GM23338 (cell line): ENCODE data around the gene EXOC3L1. TPM values are rescaled to one million over a fixed set of nuclear protein-coding genes. Genes with fewer than 3 reads are reported as not detected.

ENCODE experiments used
- ATAC-seq: fragments of 200-7000 bp; cut with Tn5 transposase; 3 replicates; pipeline ENCODE4 v1.9.1; 2020
- DNase-seq: peaks from one replicate; pipeline ENCODE4 v3.0.0-alpha.2; 2015; ENCODE audit warnings: low spot score
- H2AFZ ChIP-seq: fragments of 200-600 bp; sonication (generic); 2 replicates; pipeline ENCODE4 v1.8.0; 2016; ENCODE audit warnings: antibody characterized with exemption, mild to moderate bottlenecking, moderate library complexity
- H3F3A ChIP-seq: fragments of 200-600 bp; sonication (generic); replicated peaks from 2 replicates; pipeline ENCODE4 v1.8.0; 2017; ENCODE audit warnings: antibody characterized with exemption, mixed run types, low read depth
- H3K27ac ChIP-seq: fragments of 200-600 bp; sonication (generic); 2 replicates; pipeline ENCODE4 v1.6.1; 2016; ENCODE audit warnings: low read depth
- H3K27me3 ChIP-seq: fragments of 200-600 bp; sonication (generic); 2 replicates; pipeline ENCODE4 v1.8.0; 2016; ENCODE audit warnings: mild to moderate bottlenecking, mixed run types, moderate library complexity; ENCODE audit not compliant: insufficient read depth
- H3K36me3 ChIP-seq: fragments of 200-600 bp; sonication (generic); 2 replicates; pipeline ENCODE4 v1.8.0; 2016; ENCODE audit warnings: mild to moderate bottlenecking; ENCODE audit not compliant: insufficient read depth
- H3K4me1 ChIP-seq: fragments of 200-600 bp; sonication (generic); 2 replicates; pipeline ENCODE4 v1.8.0; 2016; ENCODE audit warnings: mild to moderate bottlenecking, moderate library complexity; ENCODE audit not compliant: insufficient read depth
- H3K4me2 ChIP-seq: fragments of 200-600 bp; sonication (generic); 2 replicates; pipeline ENCODE4 v1.7.1; 2017; ENCODE audit warnings: mixed run types
- H3K4me3 ChIP-seq: fragments of 200-600 bp; sonication (generic); 2 replicates; pipeline ENCODE4 v1.6.1; 2016; ENCODE audit warnings: mixed run types
- H3K79me2 ChIP-seq: fragments of 200-600 bp; sonication (generic); replicated peaks from 2 replicates; pipeline ENCODE4 v1.8.0; 2017; ENCODE audit warnings: mild to moderate bottlenecking; ENCODE audit not compliant: insufficient read depth
- H3K9me2 ChIP-seq: fragments of 200-600 bp; sonication (generic); 2 replicates; pipeline ENCODE4 v1.8.0; 2017; ENCODE audit not compliant: insufficient read depth
- H4K20me1 ChIP-seq: fragments of 200-600 bp; sonication (generic); replicated peaks from 2 replicates; pipeline ENCODE4 v1.8.0; 2017; ENCODE audit warnings: mild to moderate bottlenecking; ENCODE audit not compliant: insufficient read depth
- H3K27ac Mint-ChIP-seq: 2 replicates; pipeline ENCODE4 v1.8.0; 2020; ENCODE audit warnings: inconsistent platforms, mild to moderate bottlenecking, moderate library complexity, mixed read lengths
- H3K27me3 Mint-ChIP-seq: 3 replicates; pipeline ENCODE4 v1.8.0; 2022; ENCODE audit warnings: low read depth, mild to moderate bottlenecking, moderate library complexity, mixed read lengths, inconsistent platforms; ENCODE audit not compliant: insufficient read depth, poor library complexity
- H3K36me3 Mint-ChIP-seq: 3 replicates; pipeline ENCODE4 v1.8.0; 2021; ENCODE audit warnings: low read depth, mild to moderate bottlenecking, inconsistent platforms, moderate library complexity, mixed read lengths
- H3K4me1 Mint-ChIP-seq: 3 replicates; pipeline ENCODE4 v1.8.0; 2020; ENCODE audit warnings: mild to moderate bottlenecking, inconsistent platforms, mixed read lengths
- H3K4me3 Mint-ChIP-seq: 3 replicates; pipeline ENCODE4 v1.8.0; 2021; ENCODE audit warnings: moderate library complexity, mild to moderate bottlenecking, inconsistent platforms, mixed read lengths
- H3K9me3 Mint-ChIP-seq: 3 replicates; pipeline ENCODE4 v1.8.0; 2020; ENCODE audit warnings: moderate library complexity, mild to moderate bottlenecking, inconsistent platforms, mixed read lengths
- CREB1 ChIP-seq: fragments of 250-450 bp; sonication (Bioruptor Pico); IDR thresholded peaks from 2 replicates; pipeline ENCODE4 v1.5.0; 2020; ENCODE audit warnings: low read depth, mild to moderate bottlenecking, moderate library complexity
- CTCF ChIP-seq, 2 experiments: fragments of 200-600 bp in 1 of 2; sonication (generic) in 1 of 2; conservative IDR thresholded peaks; 2 replicates each; pipeline versions ENCODE4 v1.5.1 to v1.6.1; 2016 to 2017; ENCODE audit warnings: antibody characterized with exemption in 2 of 2, low read depth in 2 of 2, mild to moderate bottlenecking in 2 of 2, moderate library complexity in 1 of 2
- ETS1 ChIP-seq: IDR thresholded peaks from 2 replicates; pipeline ENCODE4 v1.6.1; 2016; ENCODE audit warnings: antibody characterized with exemption
- EZH2 ChIP-seq: fragments of 200-600 bp; sonication (generic); IDR thresholded peaks from one replicate; pipeline ENCODE4 v1.8.0; 2017; ENCODE audit warnings: antibody characterized with exemption, mild to moderate bottlenecking, low read depth; ENCODE audit not compliant: unreplicated experiment
- EZH2phosphoT487 ChIP-seq: fragments of 200-600 bp; sonication (generic); IDR thresholded peaks from one replicate; pipeline ENCODE4 v1.8.1; 2018; ENCODE audit warnings: antibody characterized with exemption; ENCODE audit not compliant: unreplicated experiment
- JUNB ChIP-seq: IDR thresholded peaks from one replicate; pipeline ENCODE4 v1.6.1; 2016; ENCODE audit warnings: antibody characterized with exemption; ENCODE audit not compliant: unreplicated experiment
- NANOG ChIP-seq: IDR thresholded peaks from 2 replicates; pipeline ENCODE4 v1.6.1; 2016; ENCODE audit warnings: antibody characterized with exemption, borderline replicate concordance
- REST ChIP-seq: IDR thresholded peaks from one replicate; pipeline ENCODE4 v1.6.1; 2018; ENCODE audit warnings: antibody characterized with exemption; ENCODE audit not compliant: unreplicated experiment
- STAT1 ChIP-seq: IDR thresholded peaks from one replicate; pipeline ENCODE4 v1.6.1; 2016; ENCODE audit warnings: antibody characterized with exemption; ENCODE audit not compliant: unreplicated experiment
- ZNF114 ChIP-seq: fragments of 250-450 bp; sonication (Bioruptor Pico); IDR thresholded peaks from 2 replicates; pipeline ENCODE4 v1.5.0; 2020; ENCODE audit warnings: mild to moderate bottlenecking, moderate library complexity
- ZNF331 ChIP-seq: fragments of 250-450 bp; sonication (Bioruptor Pico); IDR thresholded peaks from 2 replicates; pipeline ENCODE4 v1.5.0; 2020; ENCODE audit warnings: low read depth, mild to moderate bottlenecking, moderate library complexity
- polyA plus RNA-seq: library from polyadenylated mRNA; unstranded; fragments of >200 nt; fragmentation: Nextera tagmentation; extraction: Ambion mirVana; gene quantifications from 2 replicates; pipeline ENCODE4 v1.2.1, GENCODE V29; 2016
- total RNA-seq: library from RNA; depleted of rRNA; stranded (reverse); fragments of >200 nt; shearing (Covaris generic); gene quantifications from 2 replicates; pipeline ENCODE4 v1.2.3, GENCODE V29; 2014

The EXOC3L1 gene
- total and polyA plus RNA-seq, 2 experiments from 2014 or later, result 1.1 to 2.3 TPM

GRCh38 chr16:67213197-67214019 lies 23.5 kb upstream of the EXOC3L1 start:
- no peaks in the 10 kb centered on the region for H3K9me3 Mint-ChIP-seq
- TF ChIP-seq ETS1, result no peak
- no peak for TF ChIP-seq REST
- no peak for TF ChIP-seq EZH2
- no peak for TF ChIP-seq ZNF114 (CRISPR knock-in tag)
- TF ChIP-seq EZH2phosphoT487, result no peak
- no peak for TF ChIP-seq ZNF331 (CRISPR knock-in tag)
- no peak for TF ChIP-seq JUNB
- no peak for TF ChIP-seq STAT1
- no peaks in the 10 kb centered on the region for H3K79me2 ChIP-seq
- no peaks in the 10 kb centered on the region; the same call in 1 of the 2 replicates for H4K20me1 ChIP-seq
- H3K4me1 Mint-ChIP-seq, result peaks cover 2% of the 10 kb centered on the region; the same call in 2 of the 3 replicates
- no peak overlapping the region for H2AFZ ChIP-seq
- H3K4me3 ChIP-seq, result no peak overlapping the region
- H3K36me3 ChIP-seq, result no peaks in the 10 kb centered on the region
- H3K4me1 ChIP-seq, result no peaks in the 10 kb centered on the region
- no peak for ATAC-seq
- H3K27ac ChIP-seq, result no peak overlapping the region
- H3K27me3 Mint-ChIP-seq, result peaks cover 18% of the 10 kb centered on the region
- no peaks in the 10 kb centered on the region for H3K27me3 ChIP-seq
- no peaks in the 10 kb centered on the region for H3K9me2 ChIP-seq
- DNase-seq, result no peak
- H3F3A ChIP-seq, result no peaks in the 10 kb centered on the region
- no peaks in the 10 kb centered on the region for H3K36me3 Mint-ChIP-seq
- H3K27ac Mint-ChIP-seq, result no peak overlapping the region
- no peak overlapping the region for H3K4me2 ChIP-seq
- H3K4me3 Mint-ChIP-seq, result no peak overlapping the region

- Histone ChIP-seq H4K20me1 (no peaks in the 10 kb centered on the region; the same call in 1 of the 2 replicates), H3K79me2 (no peaks in the 10 kb centered on the region), H3K4me3 (no peak overlapping the region), H2AFZ (no peak overlapping the region), H3K4me2 (no peak overlapping the region), H3F3A (no peaks in the 10 kb centered on the region), H3K27ac (no peak overlapping the region), H3K9me2 (no peaks in the 10 kb centered on the region), H3K27me3 (no peaks in the 10 kb centered on the region), H3K36me3 (no peaks in the 10 kb centered on the region), H3K4me1 (no peaks in the 10 kb centered on the region)
- no peak overlapping the region for H3K4me3 Mint-ChIP-seq
- ATAC-seq (no peak), DNase-seq (no peak)
- H3K9me3 Mint-ChIP-seq, result no peaks in the 10 kb centered on the region
- peaks cover 2% of the 10 kb centered on the region; the same call in 2 of the 3 replicates for H3K4me1 Mint-ChIP-seq
- H3K36me3 Mint-ChIP-seq, result no peaks in the 10 kb centered on the region
- H3K27me3 Mint-ChIP-seq, result peaks cover 18% of the 10 kb centered on the region
- no peak overlapping the region for H3K27ac Mint-ChIP-seq
- TF ChIP-seq NANOG (no peak), JUNB (no peak), CREB1 (CRISPR knock-in tag) (no peak), STAT1 (no peak), REST (no peak), CTCF (conservative IDR thresholded peaks at IDR 0.05; ENCODE audit: low read depth in 2 of 2) (no peak), ETS1 (no peak), ZNF114 (CRISPR knock-in tag) (no peak), EZH2 (no peak)
Measured at GRCh38 chr16:67212766-67213165, 22.8 kb upstream of the EXOC3L1 start.
